Vagina (tissue), 2 donors: ENCODE results near the gene SMIM30. TPM values are rescaled to one million over a fixed set of nuclear protein-coding genes. Genes with fewer than 3 reads are reported as not detected.
"Not testable (repeated sequence)": the region's sequence is repeated elsewhere in the genome, so short reads cannot be mapped to it uniquely, and the experiment has no call there.

Experiments
- DNase-seq, 2 donors: peaks; one replicate each; pipeline ENCODE4 v3.0.0-alpha.2; 2017; ENCODE audit errors: extremely low spot score in 2 of 2
- H3K27ac ChIP-seq: fragments of 200-600 bp; sonication (generic); one replicate; pipeline ENCODE4 v1.5.1; 2019
- H3K27me3 ChIP-seq: fragments of 200-600 bp; sonication (generic); one replicate; pipeline ENCODE4 v1.5.1; 2019
- H3K36me3 ChIP-seq, 2 donors: fragments of 200-600 bp; sonication (generic); one replicate each; pipeline ENCODE4 v1.5.1; 2017 to 2019
- H3K4me1 ChIP-seq: fragments of 200-600 bp; sonication (generic); one replicate; pipeline ENCODE4 v1.5.1; 2019
- H3K4me3 ChIP-seq, 2 donors: fragments of 200-600 bp; sonication (generic); 1 replicate in 1 of 2; 2 replicates in 1 of 2; pipeline ENCODE4 v1.5.1; 2016 to 2019
- H3K9me3 ChIP-seq: fragments of 200-600 bp; sonication (generic); one replicate; pipeline ENCODE4 v1.5.1; 2019
- POLR2A ChIP-seq, 2 donors: fragments of 450-650 bp; IDR thresholded peaks; one replicate each; pipeline ENCODE4 v1.6.1; 2017; ENCODE audit warnings: antibody characterized with exemption in 2 of 2, mild to moderate bottlenecking in 2 of 2, moderate library complexity in 2 of 2
- POLR2AphosphoS5 ChIP-seq, 2 donors: sonication (generic); formaldehyde crosslinking; IDR thresholded peaks; one replicate each; pipeline ENCODE4 v1.9.0; 2017; ENCODE audit warnings: antibody characterized with exemption in 2 of 2, mild to moderate bottlenecking in 2 of 2, low read depth in 1 of 2; ENCODE audit not compliant: insufficient read depth in 1 of 2
- intact Hi-C: fragments of 100-400 bp; cut with DNase I; formaldehyde crosslinking; loops from one replicate; pipeline ENCODE4 v1.15.1; 2023
- total RNA-seq: library from RNA; depleted of rRNA; stranded (reverse); fragments of >200 nt; gene quantifications from one replicate; pipeline ENCODE4 v1.2.3, GENCODE V29; 2016
- TF ChIP-seq, protein P1 (sequence below), 3 experiments: fragments of 450-650 bp in 2 of 3; fragments of 200-600 bp in 1 of 3; sonication (generic) in 1 of 3; IDR thresholded peaks; one replicate each; pipeline ENCODE4 v1.5.1; 2017 to 2019; ENCODE audit warnings: antibody characterized with exemption in 3 of 3, mild to moderate bottlenecking in 2 of 3, moderate library complexity in 2 of 3

Gene SMIM30
- total RNA-seq, 1 donor from 2014 or later, result 15.7 TPM

DNA sequence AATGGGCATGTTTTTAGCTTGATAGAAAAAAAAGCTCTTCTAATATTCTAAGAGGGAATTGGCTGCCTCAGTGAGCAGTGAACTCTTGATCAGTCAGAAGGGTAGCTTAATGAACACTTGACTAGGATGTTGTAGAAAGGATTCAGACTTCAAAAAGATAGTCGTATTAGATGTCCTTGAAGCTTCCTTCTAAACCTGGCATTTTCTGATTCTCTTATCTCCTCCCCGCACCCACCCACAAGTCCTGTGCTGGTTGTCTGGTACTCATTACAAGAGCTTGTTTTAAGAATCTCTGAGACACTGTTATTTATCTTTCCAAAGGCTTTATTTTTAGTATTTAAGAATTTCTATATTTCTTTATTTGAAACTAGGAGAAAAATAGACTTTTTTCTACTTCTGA, 7.4 kb upstream of the SMIM30 start:
- H3K4me1 ChIP-seq, result no peaks in the 10 kb centered on the region
- no peak overlapping the region for H3K4me3 ChIP-seq
- H3K9me3 ChIP-seq, result no peaks in the 10 kb centered on the region
- H3K27me3 ChIP-seq, result no peaks in the 10 kb centered on the region
- no peak for DNase-seq
- intact Hi-C loops, result no loop called here
- no peak overlapping the region for H3K27ac ChIP-seq
- no peak for TF ChIP-seq POLR2AphosphoS5 (IDR thresholded peaks at IDR 0.05; ENCODE audit: insufficient read depth in 1 of 2, low read depth in 1 of 2)
- no peak for TF ChIP-seq POLR2A (IDR thresholded peaks at IDR 0.05)
- TF ChIP-seq, protein P1, sequence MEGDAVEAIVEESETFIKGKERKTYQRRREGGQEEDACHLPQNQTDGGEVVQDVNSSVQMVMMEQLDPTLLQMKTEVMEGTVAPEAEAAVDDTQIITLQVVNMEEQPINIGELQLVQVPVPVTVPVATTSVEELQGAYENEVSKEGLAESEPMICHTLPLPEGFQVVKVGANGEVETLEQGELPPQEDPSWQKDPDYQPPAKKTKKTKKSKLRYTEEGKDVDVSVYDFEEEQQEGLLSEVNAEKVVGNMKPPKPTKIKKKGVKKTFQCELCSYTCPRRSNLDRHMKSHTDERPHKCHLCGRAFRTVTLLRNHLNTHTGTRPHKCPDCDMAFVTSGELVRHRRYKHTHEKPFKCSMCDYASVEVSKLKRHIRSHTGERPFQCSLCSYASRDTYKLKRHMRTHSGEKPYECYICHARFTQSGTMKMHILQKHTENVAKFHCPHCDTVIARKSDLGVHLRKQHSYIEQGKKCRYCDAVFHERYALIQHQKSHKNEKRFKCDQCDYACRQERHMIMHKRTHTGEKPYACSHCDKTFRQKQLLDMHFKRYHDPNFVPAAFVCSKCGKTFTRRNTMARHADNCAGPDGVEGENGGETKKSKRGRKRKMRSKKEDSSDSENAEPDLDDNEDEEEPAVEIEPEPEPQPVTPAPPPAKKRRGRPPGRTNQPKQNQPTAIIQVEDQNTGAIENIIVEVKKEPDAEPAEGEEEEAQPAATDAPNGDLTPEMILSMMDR (IDR thresholded peaks at IDR 0.05), result no peak
- H3K36me3 ChIP-seq, result no peaks in the 10 kb centered on the region

DNA sequence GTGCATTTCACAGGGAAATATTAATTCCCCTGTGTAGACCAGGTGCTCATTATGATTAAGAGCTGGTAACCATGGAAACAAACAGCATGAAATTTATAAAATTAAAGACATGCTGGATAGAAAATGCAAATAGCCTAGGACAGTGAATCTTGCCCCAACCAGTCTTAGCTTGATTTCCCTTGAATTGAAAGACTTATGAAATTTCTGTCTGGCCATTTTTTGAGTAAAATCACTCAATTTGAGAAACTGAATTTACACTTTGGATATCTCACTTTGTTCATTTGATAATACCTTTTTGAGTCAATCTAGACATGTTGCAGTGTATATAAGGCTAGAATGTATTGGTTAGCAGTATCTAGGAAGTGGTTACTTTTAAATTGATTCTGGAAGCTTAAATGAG, 4.4 kb upstream of the SMIM30 start:
- TF ChIP-seq, protein P1 (IDR thresholded peaks at IDR 0.05), result no peak
- no peak for TF ChIP-seq POLR2AphosphoS5 (IDR thresholded peaks at IDR 0.05; ENCODE audit: insufficient read depth in 1 of 2, low read depth in 1 of 2)
- no peak for TF ChIP-seq POLR2A (IDR thresholded peaks at IDR 0.05)
- intact Hi-C loops, result no loop called here

DNA sequence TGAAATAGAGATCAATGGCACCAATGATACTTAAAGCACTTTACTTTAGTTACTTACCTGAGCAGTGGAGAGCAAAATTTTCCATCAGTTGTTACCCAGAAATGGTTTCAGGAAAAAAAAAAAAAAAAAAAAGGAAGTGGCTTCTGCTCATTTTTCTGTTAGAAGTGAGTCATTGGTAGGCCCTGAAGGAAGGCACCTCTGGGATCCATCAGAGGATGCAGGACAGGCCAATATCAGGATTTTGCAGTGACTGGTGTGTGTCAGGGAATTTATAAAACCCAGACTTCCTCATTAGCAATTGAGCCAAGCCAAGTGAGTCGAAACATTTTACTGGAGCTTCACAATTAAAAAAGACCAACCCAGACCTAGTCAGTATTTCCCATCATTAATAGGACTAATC, 2.3 kb upstream of the SMIM30 start:
- no peaks in the 10 kb centered on the region for H3K36me3 ChIP-seq

More for the DNA sequence above, 4.4 kb upstream of the SMIM30 start:
- Histone ChIP-seq H3K4me3 (no peak overlapping the region), H3K27me3 (no peaks in the 10 kb centered on the region), H3K27ac (no peak overlapping the region), H3K36me3 (no peaks in the 10 kb centered on the region), H3K9me3 (no peaks in the 10 kb centered on the region), H3K4me1 (peaks cover 9% of the 10 kb centered on the region)
- DNase-seq, result no peak

DNA sequence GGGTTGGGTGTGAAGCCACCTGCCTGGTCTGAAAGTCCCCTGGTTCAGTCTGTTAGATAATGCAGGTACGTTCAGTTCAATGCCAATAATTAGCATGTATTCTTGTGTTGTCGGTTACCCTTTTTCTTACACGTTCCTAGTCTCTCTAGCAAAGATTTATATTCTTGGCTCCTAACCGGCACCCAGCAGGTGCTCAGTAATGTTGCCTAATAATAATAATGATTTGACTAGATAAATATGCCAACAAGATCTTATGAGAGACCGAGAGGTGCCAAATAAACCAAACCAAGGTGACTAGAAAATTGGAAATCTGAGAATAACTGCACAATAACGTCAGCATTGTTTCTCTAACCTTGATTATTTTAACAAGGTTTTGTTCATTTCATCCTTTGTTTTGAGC, 1.1 kb upstream of the SMIM30 start:
- no peak overlapping the region for H3K27ac ChIP-seq
- H3K27me3 ChIP-seq, result no peaks in the 10 kb centered on the region
- H3K36me3 ChIP-seq, result no peaks in the 10 kb centered on the region
- intact Hi-C loops, result loop anchor here (10.0 kb wide), 1 partner anchor 185 kb away; a partner anchor contains a TSS
- TF ChIP-seq, protein P1 (IDR thresholded peaks at IDR 0.05), result no peak
- TF ChIP-seq POLR2AphosphoS5 (IDR thresholded peaks at IDR 0.05; ENCODE audit: insufficient read depth in 1 of 2, low read depth in 1 of 2) (no peak), POLR2A (IDR thresholded peaks at IDR 0.05) (no peak)
- H3K4me3 ChIP-seq, result no peak overlapping the region
- peaks cover 13% of the 10 kb centered on the region for H3K4me1 ChIP-seq
- no peak for DNase-seq
- no peaks in the 10 kb centered on the region for H3K9me3 ChIP-seq

More for the DNA sequence above, 2.3 kb upstream of the SMIM30 start:
- H3K4me1 ChIP-seq, result peaks cover 13% of the 10 kb centered on the region
- H3K27me3 ChIP-seq, result no peaks in the 10 kb centered on the region
- no peak for DNase-seq
- no peak for TF ChIP-seq POLR2AphosphoS5 (IDR thresholded peaks at IDR 0.05; ENCODE audit: insufficient read depth in 1 of 2, low read depth in 1 of 2)
- TF ChIP-seq POLR2A (IDR thresholded peaks at IDR 0.05), result no peak
- intact Hi-C loops, result no loop called here
- no peaks in the 10 kb centered on the region for H3K9me3 ChIP-seq
- H3K4me3 ChIP-seq, result no peak overlapping the region
- no peak overlapping the region for H3K27ac ChIP-seq

DNA sequence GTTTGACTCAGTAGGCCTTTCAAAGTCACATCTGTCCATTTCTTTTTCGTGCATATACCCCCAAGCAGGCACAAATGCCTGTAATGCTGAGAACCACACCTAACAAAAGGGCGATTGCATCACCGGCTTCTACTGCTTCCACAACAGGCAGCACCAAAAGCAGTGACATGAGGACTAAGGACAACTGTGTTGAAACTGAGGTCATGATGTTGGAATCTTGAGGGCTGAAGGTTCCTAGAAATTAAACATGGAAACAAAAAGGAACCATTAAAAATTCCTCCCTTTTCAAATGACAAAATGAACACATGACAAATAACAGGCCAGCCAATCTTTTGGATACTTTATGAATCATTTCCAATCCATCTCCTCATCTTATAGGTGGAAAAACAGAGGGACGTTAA, 980 bp downstream of the SMIM30 start:
- intact Hi-C loops, result loop anchor here (10.0 kb wide), 1 partner anchor 183 kb away; a partner anchor contains a TSS
- not testable (repeated sequence) for H3K27ac ChIP-seq, H3K9me3 ChIP-seq, H3K36me3 ChIP-seq, DNase-seq, H3K27me3 ChIP-seq
- H3K4me3 ChIP-seq, result peak overlapping the region in 1 of 2 donors; percentile 58
- H3K4me1 ChIP-seq, result peaks cover 13% of the 10 kb centered on the region

DNA sequence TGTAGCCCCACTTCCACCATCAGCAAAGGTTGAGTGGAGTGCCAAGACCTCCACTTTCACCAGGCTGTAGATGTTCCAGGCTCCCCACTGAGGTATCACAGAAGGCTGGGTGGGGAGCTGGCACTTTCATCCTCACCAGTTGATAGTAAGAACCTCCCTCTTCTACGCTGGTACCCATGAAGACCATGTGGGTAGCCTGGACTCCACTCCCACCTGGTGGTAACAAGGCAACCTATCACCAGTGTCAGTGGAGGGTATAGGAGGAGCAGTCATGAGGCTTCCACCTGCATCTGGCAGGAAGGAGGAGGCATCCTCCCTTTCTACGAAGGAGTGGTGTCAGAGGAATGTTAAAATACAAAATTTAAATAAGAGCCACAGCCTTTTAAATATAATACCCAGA, 4.4 kb downstream of the SMIM30 start:
- no peaks in the 10 kb centered on the region for H3K9me3 ChIP-seq
- TF ChIP-seq, protein P1 (IDR thresholded peaks at IDR 0.05), result no peak
- TF ChIP-seq POLR2AphosphoS5 (IDR thresholded peaks at IDR 0.05; ENCODE audit: insufficient read depth in 1 of 2, low read depth in 1 of 2) (no peak), POLR2A (IDR thresholded peaks at IDR 0.05) (no peak)
- DNase-seq, result no peak
- no peak overlapping the region for H3K27ac ChIP-seq
- H3K4me1 ChIP-seq, result peaks cover 8% of the 10 kb centered on the region
- intact Hi-C loops, result loop anchor here (10.0 kb wide), 1 partner anchor 179 kb away; a partner anchor contains a TSS
- H3K4me3 ChIP-seq, result no peak overlapping the region
- H3K27me3 ChIP-seq, result no peaks in the 10 kb centered on the region
- H3K36me3 ChIP-seq, result no peaks in the 10 kb centered on the region
